GM12892 (cell line): ENCODE measurements around the gene EIF3K.

Source experiments
- DNase-seq: peaks from one replicate; pipeline ENCODE4 v3.0.0; 2011; ENCODE audit not compliant: insufficient read length
- FAIRE-seq: peaks from 2 replicates; lab custom pipeline; 2011; peaks lifted over from hg19 to GRCh38; lab: Jason Lieb, UNC
- POLR2A ChIP-seq: IDR thresholded peaks from 2 replicates; pipeline ENCODE4 v1.6.1; 2011; ENCODE audit warnings: low read depth, low read length, control low read depth
- POLR2AphosphoS5 ChIP-seq: IDR thresholded peaks from 2 replicates; pipeline ENCODE4 v1.6.1; 2011; ENCODE audit warnings: low read depth, low read length, control low read depth
- TAF1 ChIP-seq: IDR thresholded peaks from 2 replicates; pipeline ENCODE4 v1.6.1; 2011; ENCODE audit warnings: low read depth, mild to moderate bottlenecking, control low read depth, low read length, borderline replicate concordance

Gene EIF3K

DNA sequence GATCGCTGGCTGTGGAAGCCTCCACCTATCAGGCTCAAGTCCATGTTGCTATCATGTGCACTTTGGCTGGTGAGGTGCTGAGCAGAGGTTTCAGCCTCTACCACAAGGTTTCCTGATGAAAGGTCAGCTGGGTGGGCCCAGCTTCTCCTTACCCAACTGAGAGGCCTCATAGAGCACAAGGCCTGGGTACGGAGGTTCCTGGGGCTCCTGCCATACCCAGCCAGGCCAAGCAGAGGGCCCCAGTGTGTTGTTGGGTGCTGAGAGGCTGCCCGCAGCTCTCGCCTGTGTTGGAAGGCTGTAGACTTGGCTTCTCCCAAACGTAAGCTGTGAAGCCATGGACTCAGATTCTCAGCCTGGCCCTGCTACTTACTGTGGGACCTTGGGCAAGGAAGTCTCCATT lies 56.6 kb downstream of the EIF3K start:
- no peak for DNase-seq
- TF ChIP-seq POLR2AphosphoS5 (no peak), TAF1 (no peak), POLR2A (no peak)

DNA sequence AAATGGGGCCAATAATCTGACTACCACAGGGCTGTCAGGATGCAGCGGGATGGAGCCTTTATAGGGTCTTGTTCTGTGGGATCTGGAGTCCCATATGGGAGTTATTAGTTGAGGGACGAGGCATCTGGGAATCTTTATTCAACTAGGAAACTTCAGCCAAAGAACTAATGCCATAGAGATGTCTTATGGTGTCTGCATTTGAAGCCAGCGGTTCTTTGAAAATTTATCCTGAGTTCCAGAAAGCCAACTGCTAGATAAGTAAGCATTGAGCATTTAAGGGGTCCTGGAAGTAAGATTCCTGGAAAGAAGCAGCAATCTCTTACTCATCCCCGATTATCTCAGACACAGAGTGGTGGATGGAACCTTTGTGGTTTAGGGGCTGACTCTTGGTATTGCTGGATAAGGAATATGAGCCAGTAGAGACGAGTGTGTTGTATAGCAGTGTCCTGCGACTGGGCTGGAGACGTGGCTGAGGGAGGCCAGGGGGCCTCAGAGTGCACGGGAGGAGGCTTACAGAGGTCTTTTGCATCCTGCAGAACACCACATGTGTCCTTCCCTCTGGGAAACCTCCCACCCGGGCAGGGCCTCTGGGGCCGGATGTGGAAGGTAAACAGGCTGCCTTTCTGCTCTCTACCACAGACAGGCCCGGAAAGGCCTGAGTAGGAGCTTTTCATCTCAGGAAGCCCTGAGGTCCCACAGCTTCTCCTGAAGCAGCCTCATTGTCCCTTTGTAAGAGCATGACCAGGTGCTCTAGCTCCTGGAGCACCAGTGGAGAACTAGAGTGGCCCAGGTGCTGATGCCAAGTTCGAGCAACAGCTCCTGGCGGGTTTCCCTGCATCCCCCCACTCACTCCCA lies 57.3 kb downstream of the EIF3K start:
- TF ChIP-seq TAF1 (no peak), POLR2AphosphoS5 (no peak), POLR2A (no peak)
- no peak for FAIRE-seq
- DNase-seq: no peak

More for the DNA sequence above, 56.6 kb downstream of the EIF3K start:
- no peak for FAIRE-seq

DNA sequence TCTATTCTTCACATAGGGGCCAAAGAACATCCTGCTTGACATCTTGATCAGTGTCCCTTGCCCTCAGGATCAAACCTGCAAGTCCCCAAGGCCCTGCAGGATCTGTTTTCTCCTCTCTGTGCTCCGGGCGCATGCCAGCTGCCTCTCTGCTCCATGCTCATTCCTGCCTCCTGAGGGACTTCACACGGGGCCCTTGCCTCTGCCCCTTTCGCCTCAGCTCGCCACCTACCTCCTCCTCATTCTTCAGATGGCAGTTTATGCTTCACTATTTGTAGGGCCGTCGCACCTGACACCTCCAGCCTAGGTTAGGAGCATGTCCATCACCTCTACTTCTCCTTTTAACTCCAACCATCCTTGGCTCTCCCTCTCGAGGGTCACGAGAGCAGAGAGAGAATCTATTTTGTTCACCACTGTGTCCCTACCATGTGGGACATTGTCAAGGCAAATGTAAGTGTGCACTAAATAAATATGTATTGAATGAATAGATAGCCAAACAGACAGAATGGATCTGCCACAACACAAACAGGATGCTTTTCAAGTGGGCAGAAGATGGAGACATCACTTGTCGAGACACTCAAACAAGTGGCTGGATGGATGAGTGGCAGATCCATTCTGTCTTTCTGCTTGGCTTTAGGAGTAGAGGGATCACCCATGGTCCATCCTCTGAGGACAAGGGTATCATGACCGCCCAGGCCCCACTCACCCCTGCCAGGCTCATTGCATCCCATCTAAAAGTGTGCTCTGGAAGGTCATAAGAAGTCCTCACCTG lies 58.1 kb downstream of the EIF3K start:
- FAIRE-seq: no peak
- TF ChIP-seq TAF1: no peak
- no peak for DNase-seq

DNA sequence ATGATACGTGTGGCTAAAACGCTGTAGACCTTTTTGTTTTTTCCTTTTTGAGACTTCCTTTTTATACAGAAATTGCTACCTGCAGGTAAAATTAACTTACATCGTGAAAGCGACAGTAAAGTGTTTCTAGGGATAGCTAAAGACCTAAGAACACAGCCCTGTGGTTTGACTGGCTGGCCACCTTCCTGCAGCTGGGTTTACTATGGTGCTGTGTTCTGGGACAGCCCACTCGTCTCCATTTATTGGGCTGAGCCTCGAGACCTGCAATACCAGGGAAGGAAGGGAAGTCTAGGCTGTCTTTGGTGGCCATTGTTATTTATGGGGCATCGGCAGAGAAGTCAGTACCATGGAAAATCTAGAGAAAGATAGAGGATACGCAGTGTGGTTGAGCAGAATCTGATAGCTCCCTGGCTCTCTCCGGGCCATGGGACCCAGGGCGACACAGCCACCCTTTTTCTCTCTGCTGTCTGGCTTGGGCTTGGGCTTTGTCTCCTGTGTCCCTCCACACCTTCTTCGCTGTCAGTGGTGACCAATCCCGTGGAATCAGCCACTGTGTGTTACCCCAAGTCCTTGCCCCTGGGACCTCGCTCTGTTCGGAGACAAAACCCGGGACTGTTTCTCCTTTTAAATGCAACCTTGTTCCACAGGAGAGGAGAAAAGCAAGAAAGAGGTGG lies 59.4 kb downstream of the EIF3K start:
- DNase-seq (no peak), FAIRE-seq (no peak)
- TF ChIP-seq POLR2A: no peak
- TF ChIP-seq POLR2AphosphoS5: no peak
- TF ChIP-seq TAF1: no peak

DNA sequence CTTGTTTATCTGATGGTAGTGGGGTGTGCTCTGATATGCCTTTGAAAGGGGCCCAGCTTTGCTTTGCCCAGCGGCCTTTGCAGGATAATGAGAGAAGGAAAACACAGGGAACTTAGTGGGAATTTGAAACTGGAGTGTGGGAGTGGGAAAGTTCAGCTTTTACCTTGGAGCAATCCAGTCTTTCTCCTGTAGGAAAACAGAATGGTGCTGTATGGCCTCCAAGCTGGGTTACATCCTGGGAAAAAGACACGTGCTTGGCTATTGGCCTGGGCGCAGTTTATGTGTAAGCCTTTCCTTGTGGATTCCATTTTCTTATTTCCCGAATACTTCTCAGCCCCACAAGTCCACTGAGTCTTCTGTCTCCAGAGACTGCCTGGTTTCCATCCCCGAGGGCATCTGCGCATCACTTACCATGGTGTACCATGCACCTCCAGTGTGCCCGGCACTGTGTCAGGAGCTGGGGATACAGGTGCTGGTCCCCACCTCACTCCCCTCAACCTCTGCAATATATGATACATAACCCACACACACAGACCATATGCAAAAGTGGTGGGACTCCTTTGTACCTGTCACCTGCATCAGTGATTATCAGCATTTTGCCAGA lies 60.0 kb downstream of the EIF3K start:
- TF ChIP-seq TAF1 (no peak), POLR2AphosphoS5 (no peak), POLR2A (no peak)
- DNase-seq (no peak), FAIRE-seq (no peak)

DNA sequence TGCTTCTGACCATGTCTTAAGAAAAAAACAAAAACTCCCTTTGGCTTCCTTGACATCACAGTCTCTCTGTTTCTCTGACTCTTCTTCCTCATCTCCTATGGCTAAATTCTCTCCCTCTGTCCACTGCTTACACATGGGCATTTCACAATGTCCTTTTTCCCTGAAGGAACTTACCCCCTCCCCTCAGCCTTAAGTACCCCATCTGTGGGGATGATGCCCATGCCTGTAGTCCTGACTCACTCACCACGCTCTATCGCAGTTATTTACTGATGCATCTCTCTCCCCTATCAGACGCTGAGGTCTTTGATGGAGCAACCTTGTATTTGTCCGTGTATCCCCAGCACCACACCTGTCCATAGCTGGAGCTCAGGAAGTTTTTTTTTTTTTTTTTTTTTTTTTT lies 60.9 kb downstream of the EIF3K start:
- TF ChIP-seq POLR2A (no peak), POLR2AphosphoS5 (no peak), TAF1 (no peak)
- no peak for FAIRE-seq
- no peak for DNase-seq

DNA sequence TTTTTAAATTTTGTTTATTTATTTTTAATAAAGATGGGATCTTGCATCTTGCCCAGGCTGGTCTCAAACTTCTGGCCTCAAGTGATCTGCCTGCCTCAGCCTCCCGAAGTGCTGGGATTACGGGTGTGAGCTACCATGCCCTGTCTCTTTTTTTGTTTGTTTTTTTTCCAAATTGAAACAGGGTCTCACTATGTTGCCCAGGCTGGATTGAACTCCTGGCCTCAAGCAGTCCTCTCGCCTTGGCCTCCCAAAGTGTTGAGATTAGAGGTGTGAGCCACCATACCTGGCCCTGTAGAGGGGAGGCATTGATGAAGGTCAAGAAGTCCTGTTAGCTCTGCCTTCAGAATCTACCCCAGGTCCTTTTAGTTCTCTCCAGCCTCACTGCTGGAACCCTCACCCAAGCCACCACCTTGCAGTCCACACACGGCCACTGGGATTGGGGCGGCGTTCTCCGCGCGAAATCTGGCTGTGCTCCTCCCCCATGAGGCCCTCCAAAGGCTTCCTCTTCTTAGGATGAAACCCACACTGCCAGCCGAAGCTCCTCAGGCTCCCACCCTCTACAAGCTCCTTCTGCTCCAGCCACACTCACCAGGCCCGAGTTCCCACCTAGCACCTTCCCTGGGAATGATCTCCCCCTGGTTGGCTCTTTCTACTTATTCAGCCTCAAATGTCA lies 63.3 kb downstream of the EIF3K start:
- no peak for TF ChIP-seq TAF1
- no peak for TF ChIP-seq POLR2AphosphoS5
- TF ChIP-seq POLR2A: no peak
- DNase-seq: no peak
- FAIRE-seq: no peak

DNA sequence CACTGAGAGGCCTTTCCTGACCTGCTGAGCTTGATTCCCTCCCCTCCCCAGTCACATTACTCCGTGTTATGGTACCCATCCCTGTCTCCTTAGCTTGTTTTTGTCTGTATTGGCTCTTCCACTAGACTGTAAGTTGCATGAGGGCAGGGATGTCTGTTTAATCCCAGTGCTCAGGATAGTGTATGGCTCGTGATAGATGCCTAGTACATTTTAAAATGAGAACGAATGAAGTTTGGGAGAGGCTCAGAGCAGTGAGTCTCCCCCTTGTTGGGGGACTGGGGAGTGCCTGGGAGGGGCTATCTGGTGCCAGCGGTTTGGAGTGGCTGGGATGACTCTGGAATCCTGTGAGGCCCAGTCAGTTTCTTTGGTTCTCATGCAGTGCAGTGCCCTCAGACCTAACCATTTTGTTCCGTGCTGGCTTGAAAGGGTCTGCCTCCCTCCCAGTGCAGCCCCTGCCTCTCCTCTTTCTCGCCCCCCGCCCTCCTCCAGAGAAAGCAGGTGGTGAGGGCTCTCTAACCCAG lies 63.9 kb downstream of the EIF3K start:
- DNase-seq (no peak), FAIRE-seq (no peak)
- TF ChIP-seq POLR2A (no peak), TAF1 (no peak), POLR2AphosphoS5 (no peak)

DNA sequence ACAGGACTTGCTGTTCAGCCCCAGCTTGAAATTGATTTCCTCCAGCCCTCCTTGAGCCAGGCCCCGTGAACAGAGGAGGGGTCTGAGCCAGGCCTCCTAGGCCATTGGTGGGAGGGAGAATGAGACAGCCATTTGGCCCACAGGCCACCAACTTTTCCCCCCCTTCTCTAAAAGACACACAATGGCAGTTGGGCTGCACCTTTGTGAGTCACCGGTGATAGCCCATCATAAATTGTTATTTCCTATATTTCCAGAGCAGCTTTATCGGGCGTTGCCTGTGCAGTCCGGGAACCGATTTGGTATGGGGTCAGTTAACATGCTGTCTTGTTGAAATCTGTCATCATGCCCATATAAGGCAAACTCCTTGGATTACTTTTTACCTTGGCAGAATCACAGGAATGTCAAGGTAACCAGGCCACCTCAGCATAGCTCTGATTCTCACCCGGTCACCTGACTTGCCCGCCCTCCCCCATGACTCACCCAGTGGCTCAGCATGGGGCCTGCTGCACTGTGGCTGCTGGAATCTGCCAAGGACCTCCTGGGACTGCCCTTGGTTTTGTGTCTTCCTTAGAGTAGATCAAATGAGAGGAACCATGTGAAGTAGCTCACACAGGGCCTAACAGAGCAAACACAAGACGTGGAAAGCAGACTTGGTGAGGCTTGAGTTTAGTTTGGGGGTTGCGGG lies 64.5 kb downstream of the EIF3K start:
- TF ChIP-seq POLR2AphosphoS5 (no peak), TAF1 (no peak), POLR2A (no peak)
- DNase-seq (no peak), FAIRE-seq (peak; percentile 44)
